ENCODE measurements around the gene DISP3.

The DISP3 gene

GRCh38 chr1:11521582-11522399 lies 42.8 kb downstream of the DISP3 start:
- no peak for DNase-seq (ENCODE audit: low read depth)
- H3K4me3 ChIP-seq (ENCODE audit: low read depth, low read length), result no peak overlapping the region
- TF ChIP-seq MAX (IDR thresholded peaks at IDR 0.05; ENCODE audit: low read depth, low read length) (no peak), MYC (IDR thresholded peaks at IDR 0.05; ENCODE audit: low read depth, low read length) (no peak), POLR2A (IDR thresholded peaks at IDR 0.05; ENCODE audit: extremely low read depth, insufficient read length) (no peak)
- TF ChIP-seq, protein P1, sequence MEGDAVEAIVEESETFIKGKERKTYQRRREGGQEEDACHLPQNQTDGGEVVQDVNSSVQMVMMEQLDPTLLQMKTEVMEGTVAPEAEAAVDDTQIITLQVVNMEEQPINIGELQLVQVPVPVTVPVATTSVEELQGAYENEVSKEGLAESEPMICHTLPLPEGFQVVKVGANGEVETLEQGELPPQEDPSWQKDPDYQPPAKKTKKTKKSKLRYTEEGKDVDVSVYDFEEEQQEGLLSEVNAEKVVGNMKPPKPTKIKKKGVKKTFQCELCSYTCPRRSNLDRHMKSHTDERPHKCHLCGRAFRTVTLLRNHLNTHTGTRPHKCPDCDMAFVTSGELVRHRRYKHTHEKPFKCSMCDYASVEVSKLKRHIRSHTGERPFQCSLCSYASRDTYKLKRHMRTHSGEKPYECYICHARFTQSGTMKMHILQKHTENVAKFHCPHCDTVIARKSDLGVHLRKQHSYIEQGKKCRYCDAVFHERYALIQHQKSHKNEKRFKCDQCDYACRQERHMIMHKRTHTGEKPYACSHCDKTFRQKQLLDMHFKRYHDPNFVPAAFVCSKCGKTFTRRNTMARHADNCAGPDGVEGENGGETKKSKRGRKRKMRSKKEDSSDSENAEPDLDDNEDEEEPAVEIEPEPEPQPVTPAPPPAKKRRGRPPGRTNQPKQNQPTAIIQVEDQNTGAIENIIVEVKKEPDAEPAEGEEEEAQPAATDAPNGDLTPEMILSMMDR (IDR thresholded peaks at IDR 0.05; ENCODE audit: low read depth, low read length), result no peak

GRCh38 chr1:11522400-11523235 lies 43.7 kb downstream of the DISP3 start:
- no peak overlapping the region for H3K4me3 ChIP-seq (ENCODE audit: low read depth, low read length)
- TF ChIP-seq MAX (IDR thresholded peaks at IDR 0.05; ENCODE audit: low read depth, low read length) (no peak), POLR2A (IDR thresholded peaks at IDR 0.05; ENCODE audit: extremely low read depth, insufficient read length) (no peak)
- TF ChIP-seq, protein P1 (IDR thresholded peaks at IDR 0.05; ENCODE audit: low read depth, low read length), result no peak
- DNase-seq (ENCODE audit: low read depth), result no peak

DNA sequence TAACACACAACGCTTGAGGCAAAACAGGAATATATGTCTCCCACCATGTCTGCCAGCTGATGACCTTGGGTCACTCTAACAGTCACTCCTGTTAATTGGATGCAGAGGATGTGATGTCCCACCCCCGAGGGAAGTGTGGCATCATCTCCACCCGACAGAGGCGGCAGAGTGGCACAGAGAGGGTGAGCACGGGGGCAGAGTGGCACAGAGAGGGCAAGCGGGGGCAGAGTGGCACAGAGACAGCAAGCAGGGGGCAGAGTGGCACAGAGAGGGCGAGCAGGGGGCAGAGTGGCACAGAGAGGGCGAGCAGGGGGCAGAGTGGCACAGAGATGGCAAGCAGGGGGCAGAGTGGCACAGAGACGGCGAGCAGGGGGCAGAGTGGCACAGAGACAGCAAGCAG lies 44.3 kb downstream of the DISP3 start:
- no peak overlapping the region for H3K4me3 ChIP-seq (ENCODE audit: low read depth, low read length)
- TF ChIP-seq MAX (IDR thresholded peaks at IDR 0.05; ENCODE audit: low read depth, low read length) (no peak), MYC (IDR thresholded peaks at IDR 0.05; ENCODE audit: low read depth, low read length) (no peak), POLR2A (IDR thresholded peaks at IDR 0.05; ENCODE audit: extremely low read depth, insufficient read length) (no peak)
- TF ChIP-seq, protein P1 (IDR thresholded peaks at IDR 0.05; ENCODE audit: low read depth, low read length), result no peak
- DNase-seq (ENCODE audit: low read depth), result no peak

- DNase-seq (ENCODE audit: low read depth), result no peak
- no peak overlapping the region for H3K4me3 ChIP-seq (ENCODE audit: low read depth, low read length)
- TF ChIP-seq MYC (IDR thresholded peaks at IDR 0.05; ENCODE audit: low read depth, low read length), result no peak
- no peak for TF ChIP-seq MAX (IDR thresholded peaks at IDR 0.05; ENCODE audit: low read depth, low read length)
Measured at GRCh38 chr1:11523746-11524464, 45.0 kb downstream of the DISP3 start.

- TF ChIP-seq MYC (IDR thresholded peaks at IDR 0.05; ENCODE audit: low read depth, low read length), result no peak
- TF ChIP-seq POLR2A (IDR thresholded peaks at IDR 0.05; ENCODE audit: extremely low read depth, insufficient read length), result no peak
- TF ChIP-seq, protein P1 (IDR thresholded peaks at IDR 0.05; ENCODE audit: low read depth, low read length), result no peak
- TF ChIP-seq MAX (IDR thresholded peaks at IDR 0.05; ENCODE audit: low read depth, low read length), result no peak
Measured at GRCh38 chr1:11524465-11525150, 45.7 kb downstream of the DISP3 start.

More at GRCh38 chr1:11524465-11525150, 45.7 kb downstream of the DISP3 start:
- no peak overlapping the region for H3K4me3 ChIP-seq (ENCODE audit: low read depth, low read length)
- no peak for DNase-seq (ENCODE audit: low read depth)

Data from NB4 (cell line).